Heart left ventricle (tissue), 13 donors: ENCODE measurements around the gene GSC.

ENCODE experiments used
- CTCF ChIP-seq, 12 donors: fragments of 200-600 bp; sonication (generic) in 4 of 12; IDR thresholded peaks; one replicate each; pipeline versions ENCODE4 v1.5.0 to v1.8.0; 2018 to 2022; ENCODE audit warnings: antibody characterized with exemption in 12 of 12, mild to moderate bottlenecking in 5 of 12
- POLR2A ChIP-seq, 2 donors: fragments of 450-650 bp; IDR thresholded peaks; one replicate each; pipeline ENCODE4 v1.6.1; 2017; ENCODE audit warnings: antibody characterized with exemption in 2 of 2, mild to moderate bottlenecking in 2 of 2, moderate library complexity in 2 of 2
- donor health status: ischemic (EF 13 %, LVEDD 7.1; RV severe dilation, severe dysfunction).
- donor health status: DM: no; HTN: yes; CAD: no.
- donor health status: DM: no; HTN: no; CAD: no.
- donor health status: ischemic (EF 25% LVEDD 6.9; RV normal size, moderate dysfunction).
- donor health status: ischemic (EF 25% LVEDD 5.7; RV mildly dilated, moderate dysfunction).
- donor health status: ischemic (EF 35%, LVEDD 5.7; RV mildly dilated, moderate dysfunction).
- donor health status: nonischemic (EF 11% LVEDD 7.7; RV severe dilation, severe dysfunction).
- donor health status: DM: yes; HTN: yes; CAD: no.
- donor health status: PGD.
- donor health status: ischemic (EF 29% LVEDD 5.4; RV normal size, mild dysfunction).
- donor health status: nonischemic (EF 23%, LVEDD 6.1; RV moderate dilation, normal function).

GRCh38 chr14:94738751-94739150 is 31.2 kb downstream of the GSC start:
- TF ChIP-seq POLR2A (IDR thresholded peaks at IDR 0.05) (no peak), CTCF (IDR thresholded peaks at IDR 0.05) (no peak)
